Astrocyte (in vitro differentiated cells and primary cell): Measurements from ENCODE around the gene SYT5. TPM values are rescaled to one million over a fixed set of nuclear protein-coding genes. Genes with fewer than 3 reads are reported as not detected.

Source experiments
- DNase-seq: peaks from one replicate; pipeline ENCODE4 v3.0.0-alpha.2; 2010; ENCODE audit warnings: low read depth
- FAIRE-seq: peaks from 2 replicates; lab custom pipeline; 2011; peaks lifted over from hg19 to GRCh38; lab: Jason Lieb, UNC
- H2AFZ ChIP-seq: 2 replicates; pipeline ENCODE4 v1.6.0; 2012; ENCODE audit warnings: low read depth, low read length, inconsistent platforms
- H3K27ac ChIP-seq: 2 replicates; pipeline ENCODE4 v1.5.1; 2011; ENCODE audit warnings: low read depth, low read length, inconsistent platforms
- H3K27me3 ChIP-seq: 2 replicates; pipeline ENCODE4 v1.6.0; 2011; ENCODE audit warnings: low read length, inconsistent platforms; ENCODE audit not compliant: insufficient read depth
- H3K36me3 ChIP-seq: 2 replicates; pipeline ENCODE4 v1.5.1; 2011; ENCODE audit warnings: low read length, inconsistent platforms; ENCODE audit not compliant: insufficient read depth
- H3K4me1 ChIP-seq: 2 replicates; pipeline ENCODE4 v1.5.1; 2011; ENCODE audit warnings: low read length, inconsistent platforms; ENCODE audit not compliant: insufficient read depth
- H3K4me2 ChIP-seq: 2 replicates; pipeline ENCODE4 v1.6.0; 2012; ENCODE audit warnings: low read length, inconsistent platforms
- H3K4me3 ChIP-seq: 2 replicates; pipeline ENCODE4 v1.5.1; 2011; ENCODE audit warnings: low read depth, mild to moderate bottlenecking, low read length, inconsistent platforms; ENCODE audit not compliant: insufficient read depth
- H3K79me2 ChIP-seq: 2 replicates; pipeline ENCODE4 v1.6.0; 2012; ENCODE audit warnings: mild to moderate bottlenecking, low read length, inconsistent platforms; ENCODE audit not compliant: insufficient read depth
- H3K9ac ChIP-seq: 2 replicates; pipeline ENCODE4 v1.6.0; 2012; ENCODE audit warnings: mild to moderate bottlenecking, low read length, inconsistent platforms
- H3K9me3 ChIP-seq: 2 replicates; pipeline ENCODE4 v1.5.1; 2012; ENCODE audit warnings: low read depth, mild to moderate bottlenecking, low read length, inconsistent platforms; ENCODE audit not compliant: insufficient read depth
- H4K20me1 ChIP-seq: 2 replicates; pipeline ENCODE4 v1.6.0; 2012; ENCODE audit warnings: low read length, inconsistent platforms; ENCODE audit not compliant: insufficient read depth
- H3K27ac Mint-ChIP-seq: one replicate; pipeline ENCODE4 v1.8.0; 2021; ENCODE audit warnings: mild to moderate bottlenecking, mixed read lengths; ENCODE audit not compliant: unreplicated experiment
- H3K27me3 Mint-ChIP-seq: one replicate; pipeline ENCODE4 v1.8.0; 2021; ENCODE audit warnings: low read depth, mixed read lengths; ENCODE audit not compliant: unreplicated experiment
- H3K36me3 Mint-ChIP-seq: one replicate; pipeline ENCODE4 v1.8.0; 2021; ENCODE audit warnings: low read depth, mixed read lengths; ENCODE audit not compliant: unreplicated experiment
- H3K4me1 Mint-ChIP-seq: one replicate; pipeline ENCODE4 v1.8.0; 2021; ENCODE audit warnings: low read depth, mixed read lengths; ENCODE audit not compliant: unreplicated experiment
- H3K4me3 Mint-ChIP-seq: one replicate; pipeline ENCODE4 v1.8.0; 2021; ENCODE audit warnings: mild to moderate bottlenecking, moderate library complexity, mixed read lengths; ENCODE audit not compliant: unreplicated experiment
- H3K9me3 Mint-ChIP-seq: one replicate; pipeline ENCODE4 v1.8.0; 2021; ENCODE audit warnings: mild to moderate bottlenecking, mixed read lengths; ENCODE audit not compliant: unreplicated experiment
- EZH2 ChIP-seq: IDR thresholded peaks from 2 replicates; pipeline ENCODE4 v1.6.1; 2012; ENCODE audit warnings: mild to moderate bottlenecking, low read length, inconsistent platforms; ENCODE audit not compliant: insufficient read depth
- total RNA-seq: library from RNA; stranded (reverse); gene quantifications from 2 replicates; pipeline ENCODE4 v1.2.1, GENCODE V29; 2021
- TF ChIP-seq, protein P1 (sequence below): IDR thresholded peaks from 2 replicates; pipeline ENCODE4 v1.5.1; 2011; ENCODE audit warnings: low read depth, mild to moderate bottlenecking, inconsistent platforms, low read length, moderate library complexity; ENCODE audit not compliant: insufficient read depth

SYT5 gene
- total RNA-seq, 1 donor from 2014 or later = 1.1 TPM

DNA sequence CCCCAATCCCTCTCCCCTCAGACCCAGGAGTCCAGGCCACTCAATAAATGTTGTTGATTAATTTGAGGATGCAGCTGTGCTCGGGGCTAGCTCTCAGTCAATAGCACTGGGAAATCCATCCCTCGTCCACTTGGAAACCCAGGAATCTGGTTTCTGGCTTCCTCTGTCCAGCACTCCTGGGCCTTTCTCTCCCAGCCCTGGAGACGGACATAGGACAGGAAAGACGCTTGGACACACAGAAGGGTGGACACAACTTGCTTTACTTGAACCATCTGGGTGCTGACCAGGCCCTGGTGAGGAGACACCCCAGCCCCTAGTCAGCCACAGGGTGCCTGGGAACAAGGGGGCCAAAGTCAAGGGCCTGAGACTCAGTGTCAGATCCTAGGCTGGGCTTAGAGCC lies 21.7 kb downstream of the SYT5 start:
- H3K4me1 Mint-ChIP-seq = peaks cover 3% of the 10 kb centered on the region
- no peaks in the 10 kb centered on the region for H3K36me3 Mint-ChIP-seq
- DNase-seq (no peak), FAIRE-seq (no peak)
- Histone ChIP-seq H3K36me3 (no peaks in the 10 kb centered on the region), H3K4me1 (peaks cover 6% of the 10 kb centered on the region), H3K27me3 (peaks cover 16% of the 10 kb centered on the region), H3K79me2 (no peaks in the 10 kb centered on the region), H3K9ac (no peak overlapping the region), H3K4me2 (no peak overlapping the region), H2AFZ (no peak overlapping the region), H3K4me3 (no peak overlapping the region), H3K9me3 (no peaks in the 10 kb centered on the region), H4K20me1 (no peaks in the 10 kb centered on the region), H3K27ac (no peak overlapping the region)
- peaks cover 33% of the 10 kb centered on the region for H3K27me3 Mint-ChIP-seq
- peaks cover 2% of the 10 kb centered on the region for H3K9me3 Mint-ChIP-seq
- no peak overlapping the region for H3K27ac Mint-ChIP-seq
- TF ChIP-seq, protein P1, sequence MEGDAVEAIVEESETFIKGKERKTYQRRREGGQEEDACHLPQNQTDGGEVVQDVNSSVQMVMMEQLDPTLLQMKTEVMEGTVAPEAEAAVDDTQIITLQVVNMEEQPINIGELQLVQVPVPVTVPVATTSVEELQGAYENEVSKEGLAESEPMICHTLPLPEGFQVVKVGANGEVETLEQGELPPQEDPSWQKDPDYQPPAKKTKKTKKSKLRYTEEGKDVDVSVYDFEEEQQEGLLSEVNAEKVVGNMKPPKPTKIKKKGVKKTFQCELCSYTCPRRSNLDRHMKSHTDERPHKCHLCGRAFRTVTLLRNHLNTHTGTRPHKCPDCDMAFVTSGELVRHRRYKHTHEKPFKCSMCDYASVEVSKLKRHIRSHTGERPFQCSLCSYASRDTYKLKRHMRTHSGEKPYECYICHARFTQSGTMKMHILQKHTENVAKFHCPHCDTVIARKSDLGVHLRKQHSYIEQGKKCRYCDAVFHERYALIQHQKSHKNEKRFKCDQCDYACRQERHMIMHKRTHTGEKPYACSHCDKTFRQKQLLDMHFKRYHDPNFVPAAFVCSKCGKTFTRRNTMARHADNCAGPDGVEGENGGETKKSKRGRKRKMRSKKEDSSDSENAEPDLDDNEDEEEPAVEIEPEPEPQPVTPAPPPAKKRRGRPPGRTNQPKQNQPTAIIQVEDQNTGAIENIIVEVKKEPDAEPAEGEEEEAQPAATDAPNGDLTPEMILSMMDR = no peak
- no peak for TF ChIP-seq EZH2
- H3K4me3 Mint-ChIP-seq = peak overlapping the region; percentile 20

DNA sequence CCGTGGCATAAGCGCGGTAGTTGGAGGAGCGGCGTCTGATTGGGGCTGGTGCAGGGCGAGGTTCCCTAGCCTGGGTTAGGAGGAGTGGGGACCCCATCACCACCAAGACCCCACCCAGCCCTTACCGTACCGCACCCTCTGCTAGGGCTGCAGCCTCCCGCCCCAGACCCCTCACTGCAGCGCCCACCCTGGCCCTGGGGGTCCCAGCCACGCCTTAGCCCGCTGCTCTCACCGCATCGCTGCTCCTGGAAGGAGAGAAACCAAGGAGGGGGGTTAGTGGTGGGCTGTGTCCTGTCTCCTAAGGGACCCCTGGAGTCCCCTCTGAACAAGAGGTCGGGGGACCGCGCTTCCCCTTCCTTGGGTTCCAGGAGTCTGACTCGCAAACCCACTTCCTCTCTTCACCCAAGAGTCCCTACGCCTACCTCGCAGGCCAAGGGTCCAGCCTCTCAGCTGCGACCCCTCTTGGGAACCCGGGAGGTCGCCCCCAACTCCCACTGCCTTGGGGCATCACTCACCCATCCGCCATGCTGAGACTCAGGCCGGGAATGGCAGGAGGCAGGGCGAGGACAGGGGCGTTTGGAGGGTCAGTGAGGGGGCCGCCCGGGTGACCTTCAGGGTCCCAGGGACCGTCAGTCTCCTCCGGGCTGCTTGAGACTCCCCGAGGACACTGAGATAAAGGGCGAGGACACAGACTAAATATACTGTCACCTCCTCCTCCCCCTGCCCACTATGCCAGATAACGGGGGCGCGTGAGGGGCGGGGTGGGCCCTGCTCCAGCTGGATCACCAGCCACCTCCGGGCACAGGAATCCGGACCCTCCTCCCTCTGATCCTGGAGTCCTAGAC lies 22.8 kb downstream of the SYT5 start, which contains the start of gene TNNI3:
TNNI3 (minus strand) TSS at position 669 of the 845 bp plus-strand sequence; CDS start at position 526, 143 bp downstream.
- peaks cover 2% of the 10 kb centered on the region for H3K9me3 Mint-ChIP-seq
- no peak within 1 kb of the TSS for H3K27ac Mint-ChIP-seq
- Histone ChIP-seq H3K79me2 (no peaks in the 10 kb centered on the region), H3K9ac (no peak within 1 kb of the TSS), H3K9me3 (no peaks in the 10 kb centered on the region), H3K4me2 (peak within 1 kb of the TSS; percentile 17), H2AFZ (no peak within 1 kb of the TSS), H3K36me3 (no peaks in the 10 kb centered on the region), H4K20me1 (no peaks in the 10 kb centered on the region), H3K4me3 (no peak within 1 kb of the TSS), H3K4me1 (peaks cover 6% of the 10 kb centered on the region), H3K27me3 (peaks cover 11% of the 10 kb centered on the region), H3K27ac (no peak within 1 kb of the TSS)
- no peaks in the 10 kb centered on the region for H3K36me3 Mint-ChIP-seq
- H3K4me3 Mint-ChIP-seq = peak within 1 kb of the TSS; percentile 20
- H3K4me1 Mint-ChIP-seq = peaks cover 3% of the 10 kb centered on the region
- peaks cover 33% of the 10 kb centered on the region for H3K27me3 Mint-ChIP-seq
- FAIRE-seq = no peak
- TF ChIP-seq EZH2 = peak; percentile 71
- TF ChIP-seq, protein P1 = no peak
- DNase-seq = no peak
